GM12878 (cell line): ENCODE results near the gene TBXAS1. TPM values are rescaled to one million over a fixed set of nuclear protein-coding genes. Genes with fewer than 3 reads are reported as not detected.

Experiments
- ATAC-seq: fragments of 200-7000 bp; cut with Tn5 transposase; 3 replicates; pipeline ENCODE4 v1.9.1; 2020; ENCODE audit warnings: mild to moderate bottlenecking, moderate library complexity
- BruUV-seq: library from RNA; stranded (reverse); fragments of 400-500 nt; replicated peaks from 2 replicates; lab custom pipeline; 2021; lab: Mats Ljungman, UMichigan
- CTCF ChIA-PET: fragments of 300-600 bp; sonication (Branson Sonifier 250); formaldehyde crosslinking; extraction: SDS; loops from one replicate; lab custom pipeline; 2021; ENCODE audit warnings: inconsistent platforms; lab: Yijun Ruan, JAX
- POLR2A ChIA-PET: fragments of 350-600 bp; formaldehyde crosslinking; extraction: SDS; loops from one replicate; lab custom pipeline; 2021; ENCODE audit warnings: inconsistent platforms; lab: Charles Lee
- RAD21 ChIA-PET: fragments of 300-600 bp; sonication (Branson Sonifier 250); formaldehyde crosslinking; loops from one replicate; lab custom pipeline; 2023; ENCODE audit warnings: antibody characterized with exemption; ENCODE audit not compliant: unreplicated experiment; lab: Charles Lee
- SMC1A ChIA-PET: fragments of 300-600 bp; sonication (Branson Sonifier 250); formaldehyde crosslinking; loops from one replicate; lab custom pipeline; 2023; ENCODE audit not compliant: unreplicated experiment, uncharacterized antibody; lab: Charles Lee
- DNase-seq: peaks from one replicate; pipeline ENCODE4 v3.0.0-alpha.2; 2011; ENCODE audit warnings: low read depth, low spot score
- FAIRE-seq: peaks from 3 replicates; lab custom pipeline; 2011; peaks lifted over from hg19 to GRCh38; lab: Jason Lieb, UNC
- H2AFZ ChIP-seq: 2 replicates; pipeline ENCODE4 v1.6.0; 2011; ENCODE audit warnings: low read depth, low read length, control low read depth; ENCODE audit not compliant: control insufficient read depth
- H3K27ac ChIP-seq: 2 replicates; pipeline ENCODE4 v1.5.1; 2011; ENCODE audit warnings: control low read depth; ENCODE audit not compliant: control insufficient read depth, insufficient read depth
- H3K27me3 ChIP-seq, 2 experiments: replicated peaks in 1 of 2; 2 replicates each; pipeline versions ENCODE4 v1.6.0 to v1.6.1; 2011; ENCODE audit warnings: low read length in 1 of 2; ENCODE audit not compliant: control insufficient read depth in 2 of 2, insufficient read depth in 2 of 2
- H3K36me3 ChIP-seq, 2 experiments: 2 replicates each; pipeline ENCODE4 v1.5.1; 2011; ENCODE audit warnings: low read length in 1 of 2; ENCODE audit not compliant: control insufficient read depth in 2 of 2, insufficient read depth in 2 of 2
- H3K4me1 ChIP-seq: 2 replicates; pipeline ENCODE4 v1.6.1; 2011; ENCODE audit warnings: mild to moderate bottlenecking, low read length, moderate library complexity, mixed read lengths; ENCODE audit not compliant: control insufficient read depth, insufficient read depth
- H3K4me2 ChIP-seq: 2 replicates; pipeline ENCODE4 v1.6.0; 2011; ENCODE audit warnings: control low read depth; ENCODE audit not compliant: control insufficient read depth, insufficient read depth
- H3K4me3 ChIP-seq: fragments of 200-600 bp; sonication (generic); 2 replicates; pipeline ENCODE4 v1.5.1; 2016
- H3K79me2 ChIP-seq: 2 replicates; pipeline ENCODE4 v1.6.0; 2011; ENCODE audit warnings: low read length; ENCODE audit not compliant: control insufficient read depth, insufficient read depth
- H3K9ac ChIP-seq: 2 replicates; pipeline ENCODE4 v1.8.0; 2011; ENCODE audit warnings: low read length, control low read depth, mixed read lengths; ENCODE audit not compliant: control insufficient read depth, insufficient read depth
- H3K9me3 ChIP-seq: replicated peaks from 3 replicates; pipeline ENCODE4 v1.5.1; 2011; ENCODE audit warnings: mild to moderate bottlenecking, low read length; ENCODE audit not compliant: control insufficient read depth, insufficient read depth
- H4K20me1 ChIP-seq: 2 replicates; pipeline ENCODE4 v1.6.0; 2011; ENCODE audit not compliant: control insufficient read depth, insufficient read depth
- BCL11A ChIP-seq: IDR thresholded peaks from 2 replicates; pipeline ENCODE4 v1.6.1; 2011; ENCODE audit warnings: low read depth, low read length
- DPF2 ChIP-seq: fragments of 450-650 bp; IDR thresholded peaks from 2 replicates; pipeline ENCODE4 v1.6.1; 2017; ENCODE audit warnings: mild to moderate bottlenecking
- KLF5 ChIP-seq: fragments of 450-650 bp; IDR thresholded peaks from 2 replicates; pipeline ENCODE4 v1.6.1; 2014; ENCODE audit warnings: mild to moderate bottlenecking; ENCODE audit not compliant: partially characterized antibody
- MLLT1 ChIP-seq: fragments of 450-650 bp; IDR thresholded peaks from 2 replicates; pipeline ENCODE4 v1.6.1; 2016; ENCODE audit warnings: mild to moderate bottlenecking
- MTA2 ChIP-seq: fragments of 450-650 bp; IDR thresholded peaks from 2 replicates; pipeline ENCODE4 v1.6.1; 2016; ENCODE audit warnings: low read depth, mild to moderate bottlenecking, moderate library complexity
- MXI1 ChIP-seq: fragments of 150-350 bp; IDR thresholded peaks from 2 replicates; pipeline ENCODE4 v1.6.1; 2011; ENCODE audit warnings: low read depth, mild to moderate bottlenecking, inconsistent platforms, low read length, improper control_type of control experiment
- NFIC ChIP-seq: IDR thresholded peaks from 2 replicates; pipeline ENCODE4 v1.6.1; 2012; ENCODE audit warnings: low read depth, mild to moderate bottlenecking, inconsistent platforms, low read length, moderate library complexity
- NRF1 ChIP-seq: conservative IDR thresholded peaks from 2 replicates; pipeline ENCODE4 v1.6.1; 2011; ENCODE audit warnings: mild to moderate bottlenecking, low read depth, low read length, improper control_type of control experiment
- SIX5 ChIP-seq: IDR thresholded peaks from 2 replicates; pipeline ENCODE4 v1.6.1; 2011; ENCODE audit warnings: mild to moderate bottlenecking, low read depth, low read length, moderate library complexity; ENCODE audit not compliant: severe bottlenecking
- SMAD1 ChIP-seq: fragments of 450-650 bp; IDR thresholded peaks from 2 replicates; pipeline ENCODE4 v1.6.1; 2018; ENCODE audit warnings: mild to moderate bottlenecking, low read depth; ENCODE audit not compliant: partially characterized antibody
- SRF ChIP-seq, 2 experiments: IDR thresholded peaks; 2 replicates each; pipeline ENCODE4 v1.6.1; 2011; ENCODE audit warnings: low read depth in 2 of 2, low read length in 2 of 2, mild to moderate bottlenecking in 1 of 2, moderate library complexity in 1 of 2
- YBX1 ChIP-seq: fragments of 450-650 bp; IDR thresholded peaks from 2 replicates; pipeline ENCODE4 v1.6.1; 2016; ENCODE audit warnings: antibody characterized with exemption
- YY1 ChIP-seq: IDR thresholded peaks from 2 replicates; pipeline ENCODE4 v1.6.1; 2011; ENCODE audit warnings: low read depth, mild to moderate bottlenecking, low read length
- ZNF24 ChIP-seq: fragments of 450-650 bp; IDR thresholded peaks from 2 replicates; pipeline ENCODE4 v1.6.1; 2017; ENCODE audit warnings: antibody characterized with exemption, mild to moderate bottlenecking
- WGBS: methylation state at CpG from one replicate; pipeline ENCODE4 v1.1.6; 2016; ENCODE audit warnings: low lambda C conversion rate; ENCODE audit not compliant: insufficient replicate concordance, insufficient coverage; ENCODE audit errors: missing lambda C conversion rate; 5-methylcytosine and 5-hydroxymethylcytosine counted together
- in situ Hi-C: fragments of 300-500 bp; cut with MboI; formaldehyde crosslinking; loops from 9 replicates; pipeline ENCODE4 v1.14.3; 2018; ENCODE audit warnings: mixed read lengths
- intact Hi-C: fragments of 100-400 bp; cut with micrococcal nuclease; formaldehyde crosslinking; loops from one replicate; pipeline ENCODE4 v1.14.2; 2022; ENCODE audit not compliant: unreplicated experiment
- polyA plus RNA-seq, 11 experiments: library from polyadenylated mRNA; depleted of rRNA in 4 of 11; unstranded in 6 of 11; stranded (reverse) in 5 of 11; fragments of >200 nt; fragmentation: Nextera tagmentation in 4 of 11; fragmentation: Illumina TruSeq in 1 of 11; extraction: Ambion mirVana in 4 of 11; extraction: Trizol in 1 of 11; gene quantifications; 1 replicate in 1 of 11; 2 replicates in 10 of 11; pipeline versions ENCODE4 v1.2.1 to v1.2.3, GENCODE V29; 2011 to 2016; ENCODE audit warnings: inconsistent platforms in 2 of 11, missing spikeins in 2 of 11, low read depth in 1 of 11
- total RNA-seq, 4 experiments: library from RNA; depleted of rRNA in 3 of 4; stranded (reverse); fragments of >200 nt in 3 of 4; fragmentation: Illumina TruSeq in 1 of 4; extraction: Trizol in 1 of 4; gene quantifications; 2 replicates each; pipeline versions ENCODE4 v1.2.1 to v1.2.3, GENCODE V29; 2013 to 2021
- TF ChIP-seq, protein P1 (sequence below): fragments of 450-650 bp; conservative IDR thresholded peaks from 2 replicates; pipeline ENCODE4 v1.6.1; 2017; ENCODE audit warnings: mild to moderate bottlenecking, moderate library complexity
- TF ChIP-seq, protein P2 (sequence below): fragments of 450-650 bp; IDR thresholded peaks from 2 replicates; pipeline ENCODE4 v1.6.1; 2016; ENCODE audit warnings: mild to moderate bottlenecking
- TF ChIP-seq, protein P3 (sequence below): IDR thresholded peaks from 2 replicates; pipeline ENCODE4 v1.6.1; 2011; ENCODE audit warnings: mild to moderate bottlenecking, low read depth, low read length, moderate library complexity; ENCODE audit not compliant: insufficient replicate concordance

Gene TBXAS1
- total and polyA plus RNA-seq, 10 of the 15 experiments (the other 5 are each of a cell fraction or from before 2014, with no cell fraction given), result 1.5 to 32.7 (median 16.3) TPM

DNA sequence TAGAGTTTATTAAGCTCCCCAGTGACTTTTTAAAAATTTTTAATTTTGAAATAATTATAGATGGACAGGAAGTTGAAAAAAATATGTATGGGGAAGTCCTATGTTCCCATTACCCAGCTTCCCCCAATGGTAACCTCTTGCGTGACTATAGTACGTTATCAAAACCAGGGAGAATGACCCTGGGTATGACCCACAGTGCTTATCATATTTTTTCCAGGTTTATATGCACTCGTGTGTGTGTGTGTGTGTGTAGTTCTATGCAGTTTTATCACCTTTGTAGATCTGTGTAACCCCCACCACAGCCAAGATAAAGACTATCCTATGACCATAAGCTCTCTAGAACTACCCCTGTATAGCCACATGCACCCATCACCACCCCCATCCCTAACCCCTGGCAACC is 72.8 kb downstream of the TBXAS1 start (continued):
- TF ChIP-seq MLLT1 (no peak), KLF5 (no peak), SIX5 (no peak), ZNF24 (no peak)
- TF ChIP-seq, protein P1, sequence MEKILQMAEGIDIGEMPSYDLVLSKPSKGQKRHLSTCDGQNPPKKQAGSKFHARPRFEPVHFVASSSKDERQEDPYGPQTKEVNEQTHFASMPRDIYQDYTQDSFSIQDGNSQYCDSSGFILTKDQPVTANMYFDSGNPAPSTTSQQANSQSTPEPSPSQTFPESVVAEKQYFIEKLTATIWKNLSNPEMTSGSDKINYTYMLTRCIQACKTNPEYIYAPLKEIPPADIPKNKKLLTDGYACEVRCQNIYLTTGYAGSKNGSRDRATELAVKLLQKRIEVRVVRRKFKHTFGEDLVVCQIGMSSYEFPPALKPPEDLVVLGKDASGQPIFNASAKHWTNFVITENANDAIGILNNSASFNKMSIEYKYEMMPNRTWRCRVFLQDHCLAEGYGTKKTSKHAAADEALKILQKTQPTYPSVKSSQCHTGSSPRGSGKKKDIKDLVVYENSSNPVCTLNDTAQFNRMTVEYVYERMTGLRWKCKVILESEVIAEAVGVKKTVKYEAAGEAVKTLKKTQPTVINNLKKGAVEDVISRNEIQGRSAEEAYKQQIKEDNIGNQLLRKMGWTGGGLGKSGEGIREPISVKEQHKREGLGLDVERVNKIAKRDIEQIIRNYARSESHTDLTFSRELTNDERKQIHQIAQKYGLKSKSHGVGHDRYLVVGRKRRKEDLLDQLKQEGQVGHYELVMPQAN, result no peak

DNA sequence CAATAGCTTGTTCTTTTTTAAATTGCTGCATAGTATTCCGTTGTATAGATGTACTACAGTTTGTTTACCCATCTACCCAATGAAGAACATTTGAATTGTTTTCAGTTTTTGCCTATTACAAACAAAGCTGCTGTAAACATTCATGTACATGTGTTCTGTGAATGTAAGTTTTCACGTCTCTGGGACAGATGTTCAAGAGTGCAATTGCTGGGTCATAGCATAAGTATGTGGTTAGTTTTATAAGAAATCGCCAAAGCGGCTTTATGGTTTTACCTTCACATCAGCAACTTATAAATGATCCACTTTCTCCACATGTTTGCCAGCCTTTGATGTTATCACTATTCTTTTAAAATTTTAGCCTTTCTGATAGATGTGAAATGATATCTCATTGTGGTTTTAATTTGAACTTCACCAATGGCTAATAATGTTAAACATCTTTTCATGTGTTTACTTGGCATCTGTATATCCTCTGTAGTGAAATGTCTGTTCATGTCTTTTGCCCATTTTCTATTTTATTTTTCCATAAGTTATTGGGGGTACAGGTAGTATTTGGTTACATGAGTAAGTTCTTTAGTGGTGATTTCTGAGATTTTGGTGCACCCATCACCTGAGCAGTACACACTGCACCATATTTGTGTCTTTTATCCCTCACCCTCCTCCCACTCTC is 73.5 kb downstream of the TBXAS1 start:
- in situ Hi-C loops, result no loop called here
- H3K27me3 ChIP-seq, result no peaks in the 10 kb centered on the region
- no peak for TF ChIP-seq DPF2
- no peak for TF ChIP-seq BCL11A
- no peak for TF ChIP-seq SMAD1
- TF ChIP-seq, protein P2, sequence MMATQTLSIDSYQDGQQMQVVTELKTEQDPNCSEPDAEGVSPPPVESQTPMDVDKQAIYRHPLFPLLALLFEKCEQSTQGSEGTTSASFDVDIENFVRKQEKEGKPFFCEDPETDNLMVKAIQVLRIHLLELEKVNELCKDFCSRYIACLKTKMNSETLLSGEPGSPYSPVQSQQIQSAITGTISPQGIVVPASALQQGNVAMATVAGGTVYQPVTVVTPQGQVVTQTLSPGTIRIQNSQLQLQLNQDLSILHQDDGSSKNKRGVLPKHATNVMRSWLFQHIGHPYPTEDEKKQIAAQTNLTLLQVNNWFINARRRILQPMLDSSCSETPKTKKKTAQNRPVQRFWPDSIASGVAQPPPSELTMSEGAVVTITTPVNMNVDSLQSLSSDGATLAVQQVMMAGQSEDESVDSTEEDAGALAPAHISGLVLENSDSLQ, result no peak
- no peak for TF ChIP-seq MXI1
- no peak for TF ChIP-seq MTA2
- no peak for TF ChIP-seq SRF (IDR thresholded peaks at IDR 0.05; ENCODE audit: low read depth in 2 of 2, low read length in 2 of 2)
- TF ChIP-seq YBX1, result no peak
- TF ChIP-seq NFIC, result no peak
- TF ChIP-seq YY1, result no peak
- TF ChIP-seq ZNF24, result no peak
- TF ChIP-seq, protein P3, sequence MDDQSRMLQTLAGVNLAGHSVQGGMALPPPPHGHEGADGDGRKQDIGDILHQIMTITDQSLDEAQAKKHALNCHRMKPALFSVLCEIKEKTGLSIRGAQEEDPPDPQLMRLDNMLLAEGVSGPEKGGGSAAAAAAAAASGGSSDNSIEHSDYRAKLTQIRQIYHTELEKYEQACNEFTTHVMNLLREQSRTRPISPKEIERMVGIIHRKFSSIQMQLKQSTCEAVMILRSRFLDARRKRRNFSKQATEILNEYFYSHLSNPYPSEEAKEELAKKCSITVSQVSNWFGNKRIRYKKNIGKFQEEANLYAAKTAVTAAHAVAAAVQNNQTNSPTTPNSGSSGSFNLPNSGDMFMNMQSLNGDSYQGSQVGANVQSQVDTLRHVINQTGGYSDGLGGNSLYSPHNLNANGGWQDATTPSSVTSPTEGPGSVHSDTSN, result no peak
- no peak for TF ChIP-seq NRF1

More for the DNA sequence above, 73.5 kb downstream of the TBXAS1 start:
- SMC1A ChIA-PET, result interaction anchor here (0.6 to 4.4 kb wide), 5 partner anchors 11 to 256 kb away, joined by 3 to 45 read pairs (median 4); no protein-coding TSS in a partner anchor
- no peak overlapping the region for H3K9ac ChIP-seq
- POLR2A ChIA-PET, result no interaction called here
- whole genome bisulfite sequencing, result 98% methylated on average over 4 of the region's 4 CpGs
- no peak for FAIRE-seq
- no peak overlapping the region for H2AFZ ChIP-seq
- H3K4me3 ChIP-seq, result no peak overlapping the region
- H4K20me1 ChIP-seq, result no peaks in the 10 kb centered on the region
- peaks cover 3% of the 10 kb centered on the region; the same call in 2 of the 3 replicates for H3K9me3 ChIP-seq
- H3K4me2 ChIP-seq, result no peak overlapping the region
- no TSS peak for BruUV-seq
- CTCF ChIA-PET, result interaction anchor here (1.5 to 2.9 kb wide), 2 partner anchors 14 to 257 kb away, joined by 5 to 17 read pairs; no protein-coding TSS in a partner anchor
- no peak for ATAC-seq
- no peak overlapping the region for H3K27ac ChIP-seq
- RAD21 ChIA-PET, result no interaction called here
- intact Hi-C loops, result no loop called here
- H3K4me1 ChIP-seq, result peaks cover 3% of the 10 kb centered on the region; the same call in 1 of the 2 replicates
- no peaks in the 10 kb centered on the region for H3K36me3 ChIP-seq
- no peak for DNase-seq
- no peaks in the 10 kb centered on the region for H3K79me2 ChIP-seq
